ENCODE measurements around the gene ZSWIM5.

Gene ZSWIM5

GRCh38 chr1:45093334-45093733, 113.1 kb downstream of the ZSWIM5 start:
- TF ChIP-seq FOXP2 (optimal IDR thresholded peaks at IDR 0.05; ENCODE audit: borderline replicate concordance, extremely low read depth, extremely low read length, insufficient read depth) = no peak

DNA sequence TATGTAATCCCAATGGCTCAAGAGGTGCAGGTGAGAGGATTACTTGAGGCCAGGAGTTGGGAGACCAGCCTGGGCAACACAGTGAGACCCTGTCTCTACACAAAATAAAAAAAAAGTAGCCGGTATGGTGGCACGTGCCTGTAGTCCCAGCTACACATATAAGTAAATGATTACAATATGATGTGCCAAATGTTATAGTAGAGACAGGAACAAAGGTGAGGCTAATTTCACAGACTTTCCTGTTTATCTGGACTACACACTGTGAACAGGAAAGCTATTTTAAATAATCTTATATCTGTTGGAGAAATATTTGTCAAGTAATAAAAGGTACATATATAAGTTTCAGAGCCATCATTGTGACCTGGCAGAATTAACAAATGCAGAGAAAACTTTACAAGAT, 116.7 kb downstream of the ZSWIM5 start:
- TF ChIP-seq FOXP2 (optimal IDR thresholded peaks at IDR 0.05; ENCODE audit: borderline replicate concordance, extremely low read depth, extremely low read length, insufficient read depth) (no peak), POLR2AphosphoS5 (IDR thresholded peaks at IDR 0.05; ENCODE audit: low read depth, low read length) (no peak), REST (IDR thresholded peaks at IDR 0.05; ENCODE audit: insufficient read depth in 1 of 2, low read depth in 2 of 2, low read length in 2 of 2) (no peak), TAF1 (IDR thresholded peaks at IDR 0.05; ENCODE audit: borderline replicate concordance, insufficient read depth, low read length) (no peak), SIN3A (IDR thresholded peaks at IDR 0.05; ENCODE audit: borderline replicate concordance, insufficient read depth, low read length) (no peak)

DNA sequence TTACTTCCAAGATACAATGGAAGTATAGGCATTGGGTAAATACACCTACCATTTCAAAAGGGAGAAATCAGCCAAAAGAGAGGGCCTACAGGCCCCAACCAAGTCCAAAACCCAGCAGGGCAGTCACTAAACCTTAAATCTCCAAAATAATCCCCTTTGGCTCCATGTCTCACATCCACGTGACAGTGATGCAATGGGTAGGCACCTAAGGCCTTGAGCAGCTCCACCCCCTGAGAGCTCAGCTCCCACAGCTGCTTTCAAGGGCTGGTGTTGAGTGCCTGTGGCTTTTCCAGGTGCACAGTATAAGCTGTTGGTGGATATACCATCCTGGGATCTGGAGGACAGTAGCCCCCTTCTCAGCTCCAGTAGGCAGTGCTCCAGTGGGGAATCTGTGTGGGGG, 121.8 kb downstream of the ZSWIM5 start:
- no peak for TF ChIP-seq TAF1 (IDR thresholded peaks at IDR 0.05; ENCODE audit: borderline replicate concordance, insufficient read depth, low read length)
- TF ChIP-seq FOXP2 (optimal IDR thresholded peaks at IDR 0.05; ENCODE audit: borderline replicate concordance, extremely low read depth, extremely low read length, insufficient read depth) = no peak
- TF ChIP-seq REST (IDR thresholded peaks at IDR 0.05; ENCODE audit: insufficient read depth in 1 of 2, low read depth in 2 of 2, low read length in 2 of 2) = no peak
- no peak for TF ChIP-seq SIN3A (IDR thresholded peaks at IDR 0.05; ENCODE audit: borderline replicate concordance, insufficient read depth, low read length)
- TF ChIP-seq POLR2AphosphoS5 (IDR thresholded peaks at IDR 0.05; ENCODE audit: low read depth, low read length) = no peak

- no peak for TF ChIP-seq POLR2AphosphoS5 (IDR thresholded peaks at IDR 0.05; ENCODE audit: low read depth, low read length)
- no peak for TF ChIP-seq FOXP2 (optimal IDR thresholded peaks at IDR 0.05; ENCODE audit: borderline replicate concordance, extremely low read depth, extremely low read length, insufficient read depth)
- no peak for TF ChIP-seq TAF1 (IDR thresholded peaks at IDR 0.05; ENCODE audit: borderline replicate concordance, insufficient read depth, low read length)
- no peak for TF ChIP-seq REST (IDR thresholded peaks at IDR 0.05; ENCODE audit: insufficient read depth in 1 of 2, low read depth in 2 of 2, low read length in 2 of 2)
- no peak for TF ChIP-seq SIN3A (IDR thresholded peaks at IDR 0.05; ENCODE audit: borderline replicate concordance, insufficient read depth, low read length)
These were observed 126.9 kb downstream of the ZSWIM5 start for GRCh38 chr1:45079533-45079932.

DNA sequence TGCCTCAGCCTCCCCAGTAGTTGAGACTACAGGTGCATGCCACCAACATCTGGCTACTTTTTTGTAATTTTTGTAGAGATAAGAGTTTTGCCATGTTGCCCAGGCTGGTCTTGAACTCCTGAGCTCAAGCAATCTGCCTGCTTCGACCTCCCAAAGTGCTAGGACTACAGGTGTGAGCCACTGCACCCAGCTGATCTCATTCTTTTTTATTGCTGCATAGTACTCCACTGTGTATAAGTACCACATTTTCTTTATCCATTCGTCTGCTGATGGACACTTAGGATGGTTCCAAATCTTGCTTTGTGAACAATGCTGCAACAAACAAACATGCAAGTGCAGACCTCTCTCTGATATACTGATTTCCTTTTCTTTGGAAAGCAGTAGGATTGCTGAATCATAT, 134.8 kb downstream of the ZSWIM5 start:
- TF ChIP-seq POLR2AphosphoS5 (IDR thresholded peaks at IDR 0.05; ENCODE audit: low read depth, low read length) = no peak
- TF ChIP-seq SIN3A (IDR thresholded peaks at IDR 0.05; ENCODE audit: borderline replicate concordance, insufficient read depth, low read length) = no peak
- no peak for TF ChIP-seq TAF1 (IDR thresholded peaks at IDR 0.05; ENCODE audit: borderline replicate concordance, insufficient read depth, low read length)
- TF ChIP-seq REST (IDR thresholded peaks at IDR 0.05; ENCODE audit: insufficient read depth in 1 of 2, low read depth in 2 of 2, low read length in 2 of 2) = no peak
- TF ChIP-seq FOXP2 (optimal IDR thresholded peaks at IDR 0.05; ENCODE audit: borderline replicate concordance, extremely low read depth, extremely low read length, insufficient read depth) = no peak

Measured in PFSK-1 (cell line).